ENCODE results near the gene CLDN3.

The CLDN3 gene

GRCh38 chr7:73742753-73743641 lies 27.1 kb downstream of the CLDN3 start:
- peaks cover 12% of the 10 kb centered on the region for H3K79me2 ChIP-seq (ENCODE audit: low read length)
- no peak for TF ChIP-seq EZH2 (optimal IDR thresholded peaks at IDR 0.05; ENCODE audit: low read depth, low read length)
- TF ChIP-seq EZH2phosphoT487 (IDR thresholded peaks at IDR 0.05; ENCODE audit: low read length): no peak
- TF ChIP-seq CTCF (IDR thresholded peaks at IDR 0.05; ENCODE audit: low read length): no peak
- no peaks in the 10 kb centered on the region for H3K27me3 ChIP-seq (replicated peaks; ENCODE audit: insufficient read depth, low read length)
- peak overlapping the region; percentile 79 for H2AFZ ChIP-seq (ENCODE audit: low read length)
- no peaks in the 10 kb centered on the region for H3K36me3 ChIP-seq (replicated peaks; ENCODE audit: insufficient read depth, low read length)
- H3K9me3 ChIP-seq (replicated peaks; ENCODE audit: insufficient read depth, low read length): no peaks in the 10 kb centered on the region
- peak overlapping the region; percentile 69 for H3K27ac ChIP-seq (ENCODE audit: low read length)
- peak overlapping the region; percentile 82 for H3K9ac ChIP-seq (ENCODE audit: low read length)
- peaks cover 21% of the 10 kb centered on the region for H3K4me1 ChIP-seq (ENCODE audit: low read length)
- peak; percentile 97 for DNase-seq
- H3K4me2 ChIP-seq (ENCODE audit: low read depth, low read length): peak overlapping the region; percentile 90
- no peaks in the 10 kb centered on the region for H4K20me1 ChIP-seq (ENCODE audit: insufficient read depth, low read length)
- peaks cover 11% of the 10 kb centered on the region for H3F3A ChIP-seq (ENCODE audit: insufficient read depth, low read length)
- H3K9me2 ChIP-seq (replicated peaks; ENCODE audit: insufficient read depth, low read length): no peaks in the 10 kb centered on the region
- H3K4me3 ChIP-seq (ENCODE audit: low read length): peak overlapping the region; percentile 56

DNA sequence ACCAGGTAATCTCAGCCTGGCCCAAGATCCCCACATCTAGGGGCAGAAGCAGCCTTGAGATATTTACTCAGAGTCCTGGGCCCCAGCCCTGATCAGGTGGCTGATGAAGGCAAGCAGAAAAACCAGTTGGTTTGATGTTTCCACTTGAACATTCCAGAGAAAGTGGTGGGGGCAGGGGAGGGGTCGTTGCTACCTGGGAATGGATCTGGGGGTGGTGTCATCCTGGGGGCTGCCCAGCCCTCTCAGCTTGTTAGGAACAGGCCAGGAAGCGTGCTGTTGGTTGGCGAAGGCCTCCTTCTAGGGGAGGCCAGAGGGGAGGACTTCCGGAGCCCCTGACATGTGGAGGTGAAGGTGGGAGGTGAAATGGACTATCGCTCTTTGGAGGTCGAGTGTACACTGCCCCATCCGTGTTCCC lies 27.7 kb downstream of the CLDN3 start:
- H3K4me1 ChIP-seq (ENCODE audit: low read length): peaks cover 27% of the 10 kb centered on the region
- H2AFZ ChIP-seq (ENCODE audit: low read length): peak overlapping the region; percentile 79
- H3K4me3 ChIP-seq (ENCODE audit: low read length): peak overlapping the region; percentile 56; the same call in 1 of the 2 replicates
- H3K27ac ChIP-seq (ENCODE audit: low read length): peak overlapping the region; percentile 69; the same call in 1 of the 2 replicates
- no peaks in the 10 kb centered on the region for H3K36me3 ChIP-seq (replicated peaks; ENCODE audit: insufficient read depth, low read length)
- no peak for TF ChIP-seq CTCF (IDR thresholded peaks at IDR 0.05; ENCODE audit: low read length)
- no peak for TF ChIP-seq EZH2phosphoT487 (IDR thresholded peaks at IDR 0.05; ENCODE audit: low read length)
- no peak for TF ChIP-seq EZH2 (optimal IDR thresholded peaks at IDR 0.05; ENCODE audit: low read depth, low read length)
- peaks cover 18% of the 10 kb centered on the region for H3K79me2 ChIP-seq (ENCODE audit: low read length)
- H3K27me3 ChIP-seq (replicated peaks; ENCODE audit: insufficient read depth, low read length): no peaks in the 10 kb centered on the region
- peaks cover 11% of the 10 kb centered on the region for H3F3A ChIP-seq (ENCODE audit: insufficient read depth, low read length)
- H3K9ac ChIP-seq (ENCODE audit: low read length): peak overlapping the region; percentile 69
- DNase-seq: no peak
- H4K20me1 ChIP-seq (ENCODE audit: insufficient read depth, low read length): 0 out of 2 replicates have a peak, but pooled peaks cover 5% of the 10 kb centered on the region
- peak overlapping the region; percentile 90 for H3K4me2 ChIP-seq (ENCODE audit: low read depth, low read length)
- no peaks in the 10 kb centered on the region for H3K9me3 ChIP-seq (replicated peaks; ENCODE audit: insufficient read depth, low read length)
- no peaks in the 10 kb centered on the region for H3K9me2 ChIP-seq (replicated peaks; ENCODE audit: insufficient read depth, low read length)

GRCh38 chr7:73741600-73741999 lies 28.5 kb downstream of the CLDN3 start:
- no peaks in the 10 kb centered on the region for H3K36me3 ChIP-seq (replicated peaks; ENCODE audit: insufficient read depth, low read length)
- no peak overlapping the region for H3K4me2 ChIP-seq (ENCODE audit: low read depth, low read length)
- peaks cover 11% of the 10 kb centered on the region for H3F3A ChIP-seq (ENCODE audit: insufficient read depth, low read length)
- H3K4me3 ChIP-seq (ENCODE audit: low read length): no peak overlapping the region
- no peak overlapping the region for H2AFZ ChIP-seq (ENCODE audit: low read length)
- H3K27ac ChIP-seq (ENCODE audit: low read length): no peak overlapping the region
- H3K4me1 ChIP-seq (ENCODE audit: low read length): peaks cover 28% of the 10 kb centered on the region
- H3K79me2 ChIP-seq (ENCODE audit: low read length): peaks cover 26% of the 10 kb centered on the region
- H3K9me2 ChIP-seq (replicated peaks; ENCODE audit: insufficient read depth, low read length): no peaks in the 10 kb centered on the region
- no peaks in the 10 kb centered on the region for H3K9me3 ChIP-seq (replicated peaks; ENCODE audit: insufficient read depth, low read length)
- H3K9ac ChIP-seq (ENCODE audit: low read length): no peak overlapping the region
- H3K27me3 ChIP-seq (replicated peaks; ENCODE audit: insufficient read depth, low read length): no peaks in the 10 kb centered on the region
- DNase-seq: no peak
- H4K20me1 ChIP-seq (ENCODE audit: insufficient read depth, low read length): 0 out of 2 replicates have a peak, but pooled peaks cover 5% of the 10 kb centered on the region
- no peak for TF ChIP-seq EZH2 (optimal IDR thresholded peaks at IDR 0.05; ENCODE audit: low read depth, low read length)
- no peak for TF ChIP-seq CTCF (IDR thresholded peaks at IDR 0.05; ENCODE audit: low read length)
- no peak for TF ChIP-seq EZH2phosphoT487 (IDR thresholded peaks at IDR 0.05; ENCODE audit: low read length)
